Memory B cell (primary cell): ENCODE results near the gene RAP2A.

Experiments
- ATAC-seq: fragments of 150-1000 bp; cut with Tn5 transposase; 2 replicates; pipeline ENCODE4 v1.10.0; 2021; ENCODE audit warnings: low read depth, mild to moderate bottlenecking, moderate library complexity
- DNase-seq, 2 donors: peaks; one replicate each; pipeline ENCODE4 v3.0.0; 2022; ENCODE audit warnings: low spot score in 2 of 2
- H3K27ac Mint-ChIP-seq: one replicate; pipeline ENCODE4 v1.8.0; 2022; ENCODE audit warnings: mild to moderate bottlenecking, moderate library complexity, mixed read lengths
- H3K27me3 Mint-ChIP-seq: one replicate; pipeline ENCODE4 v1.8.0; 2022; ENCODE audit warnings: mixed read lengths
- H3K36me3 Mint-ChIP-seq: one replicate; pipeline ENCODE4 v1.8.0; 2022; ENCODE audit warnings: mild to moderate bottlenecking, mixed read lengths
- H3K4me1 Mint-ChIP-seq: one replicate; pipeline ENCODE4 v1.8.0; 2022; ENCODE audit warnings: mixed read lengths
- H3K4me3 Mint-ChIP-seq: one replicate; pipeline ENCODE4 v1.8.0; 2022; ENCODE audit warnings: mild to moderate bottlenecking, moderate library complexity, mixed read lengths
- H3K9me3 Mint-ChIP-seq: one replicate; pipeline ENCODE4 v1.8.0; 2022; ENCODE audit warnings: mixed read lengths

Gene RAP2A

DNA sequence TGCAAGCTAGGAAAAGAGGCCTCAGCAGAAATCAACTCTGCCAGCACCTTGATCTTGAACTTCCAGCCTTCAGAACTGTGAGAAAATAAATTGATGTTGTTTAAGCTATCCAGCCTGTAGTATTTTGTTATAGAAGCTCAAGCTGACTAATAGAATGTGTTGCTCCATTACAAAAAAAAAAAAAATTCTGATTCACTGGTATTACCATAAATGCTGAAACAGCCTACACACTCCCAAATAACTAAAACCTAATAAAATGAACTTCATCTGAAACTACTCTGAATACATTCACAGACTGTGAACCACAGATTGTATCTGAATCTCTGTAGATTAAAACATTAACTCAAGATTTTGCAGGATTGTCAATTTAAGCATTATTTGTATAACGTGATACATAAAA lies 49.5 kb downstream of the RAP2A start:
- no peaks in the 10 kb centered on the region for H3K27me3 Mint-ChIP-seq
- no peaks in the 10 kb centered on the region for H3K9me3 Mint-ChIP-seq
- no peak overlapping the region for H3K27ac Mint-ChIP-seq
- DNase-seq, result no peak
- H3K4me1 Mint-ChIP-seq, result no peaks in the 10 kb centered on the region
- no peaks in the 10 kb centered on the region for H3K36me3 Mint-ChIP-seq
- H3K4me3 Mint-ChIP-seq, result no peak overlapping the region
- no peak for ATAC-seq

GRCh38 chr13:97484301-97484700 lies 50.3 kb downstream of the RAP2A start:
- Mint-ChIP-seq H3K27ac (no peak overlapping the region), H3K9me3 (no peaks in the 10 kb centered on the region), H3K4me1 (no peaks in the 10 kb centered on the region), H3K36me3 (no peaks in the 10 kb centered on the region), H3K4me3 (no peak overlapping the region), H3K27me3 (no peaks in the 10 kb centered on the region)
- no peak for ATAC-seq
- DNase-seq, result no peak

GRCh38 chr13:97485320-97485719 lies 51.4 kb downstream of the RAP2A start:
- no peaks in the 10 kb centered on the region for H3K4me1 Mint-ChIP-seq
- ATAC-seq, result no peak
- no peak overlapping the region for H3K4me3 Mint-ChIP-seq
- no peaks in the 10 kb centered on the region for H3K9me3 Mint-ChIP-seq
- no peaks in the 10 kb centered on the region for H3K36me3 Mint-ChIP-seq
- no peak overlapping the region for H3K27ac Mint-ChIP-seq
- H3K27me3 Mint-ChIP-seq, result no peaks in the 10 kb centered on the region
- DNase-seq, result no peak

DNA sequence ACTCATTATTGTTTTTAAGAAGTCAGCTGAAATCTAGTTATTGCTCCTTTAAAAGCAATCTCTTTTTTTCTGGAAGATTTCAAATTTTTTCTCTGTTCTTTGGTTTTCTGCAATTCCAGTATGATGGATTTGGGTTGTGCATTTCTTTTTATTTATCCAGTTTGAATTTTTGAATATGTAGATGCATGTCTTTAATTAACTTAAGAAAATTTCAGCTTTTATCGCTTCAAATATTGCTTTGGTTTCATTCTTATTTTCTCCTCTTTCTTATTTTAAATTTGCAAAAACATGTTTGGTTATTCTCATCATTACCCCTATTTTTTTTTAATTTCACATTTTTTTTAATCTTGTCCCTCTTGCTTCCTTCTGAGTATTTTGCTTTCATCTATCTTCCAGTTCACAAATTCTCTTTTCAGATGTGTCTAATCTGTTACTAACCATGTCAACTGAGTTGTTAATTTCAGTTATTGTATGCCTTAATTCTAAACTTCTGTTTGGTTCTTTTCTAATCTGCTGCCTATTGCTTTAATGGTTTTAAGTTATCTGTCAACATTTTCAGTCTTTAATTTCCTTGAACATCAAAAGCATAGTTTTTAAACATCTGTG lies 56.8 kb downstream of the RAP2A start:
- Mint-ChIP-seq H3K9me3 (peaks cover 6% of the 10 kb centered on the region), H3K27ac (no peak overlapping the region), H3K27me3 (no peaks in the 10 kb centered on the region), H3K36me3 (peaks cover 3% of the 10 kb centered on the region), H3K4me3 (no peak overlapping the region), H3K4me1 (no peaks in the 10 kb centered on the region)
- DNase-seq, result no peak
- ATAC-seq, result no peak

DNA sequence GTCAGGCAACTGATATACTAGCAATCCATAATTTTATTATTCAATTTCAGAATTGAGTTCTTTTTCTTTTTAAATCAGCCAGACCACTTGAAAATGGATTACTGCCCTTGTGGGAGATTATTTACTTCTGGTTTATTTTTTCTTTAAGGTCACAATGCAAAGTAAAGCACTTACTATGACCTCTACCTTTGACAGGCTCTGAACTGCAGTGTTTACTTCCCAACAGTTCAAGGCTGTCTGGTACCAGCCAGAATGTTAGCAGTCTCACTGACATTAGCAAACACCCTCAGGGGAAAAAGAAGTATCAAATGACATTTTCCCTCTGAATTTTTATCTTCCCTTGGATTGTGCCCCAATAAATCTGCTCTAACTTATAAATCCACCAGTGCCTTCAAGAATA lies 57.5 kb downstream of the RAP2A start:
- no peak overlapping the region for H3K27ac Mint-ChIP-seq
- no peaks in the 10 kb centered on the region for H3K27me3 Mint-ChIP-seq
- H3K9me3 Mint-ChIP-seq, result peaks cover 6% of the 10 kb centered on the region
- no peak for DNase-seq
- no peaks in the 10 kb centered on the region for H3K4me1 Mint-ChIP-seq
- no peak overlapping the region for H3K4me3 Mint-ChIP-seq
- peaks cover 3% of the 10 kb centered on the region for H3K36me3 Mint-ChIP-seq
- no peak for ATAC-seq

GRCh38 chr13:97492257-97492656 lies 58.3 kb downstream of the RAP2A start:
- H3K4me3 Mint-ChIP-seq, result no peak overlapping the region
- DNase-seq (no peak), ATAC-seq (no peak)
- peaks cover 3% of the 10 kb centered on the region for H3K36me3 Mint-ChIP-seq
- H3K27me3 Mint-ChIP-seq, result no peaks in the 10 kb centered on the region
- H3K9me3 Mint-ChIP-seq, result peaks cover 6% of the 10 kb centered on the region
- H3K27ac Mint-ChIP-seq, result no peak overlapping the region
- H3K4me1 Mint-ChIP-seq, result no peaks in the 10 kb centered on the region

GRCh38 chr13:97492684-97493371 lies 58.9 kb downstream of the RAP2A start:
- Mint-ChIP-seq H3K27me3 (no peaks in the 10 kb centered on the region), H3K4me3 (no peak overlapping the region), H3K27ac (no peak overlapping the region), H3K4me1 (no peaks in the 10 kb centered on the region), H3K9me3 (peaks cover 6% of the 10 kb centered on the region), H3K36me3 (peaks cover 3% of the 10 kb centered on the region)
- ATAC-seq, result no peak
- DNase-seq, result no peak

DNA sequence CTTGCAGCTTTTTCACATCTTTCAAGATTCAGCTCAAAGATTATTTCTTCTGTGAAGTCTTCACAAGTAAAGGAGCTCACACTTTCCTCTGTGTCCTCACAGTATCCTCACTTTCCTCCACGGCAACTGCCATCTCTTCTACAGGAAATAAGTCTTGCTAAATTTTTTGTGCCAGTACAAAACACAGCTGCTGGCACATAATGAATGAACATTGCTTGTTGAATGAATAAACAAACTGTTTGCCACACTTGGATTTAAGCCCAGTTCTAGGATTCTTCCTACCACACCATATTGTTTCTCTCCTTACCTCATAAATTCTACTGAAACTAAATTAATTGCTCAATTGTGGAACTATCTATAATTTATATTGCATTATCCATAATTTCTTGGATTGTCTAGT lies 59.5 kb downstream of the RAP2A start:
- H3K27me3 Mint-ChIP-seq, result peaks cover 2% of the 10 kb centered on the region
- ATAC-seq (no peak), DNase-seq (no peak)

GRCh38 chr13:97495678-97496077 lies 61.7 kb downstream of the RAP2A start:
- Mint-ChIP-seq H3K9me3 (peaks cover 6% of the 10 kb centered on the region), H3K4me3 (no peak overlapping the region), H3K4me1 (no peaks in the 10 kb centered on the region), H3K27ac (no peak overlapping the region), H3K36me3 (peaks cover 3% of the 10 kb centered on the region), H3K27me3 (peaks cover 2% of the 10 kb centered on the region)
- no peak for DNase-seq
- ATAC-seq, result no peak

More for the DNA sequence above, 59.5 kb downstream of the RAP2A start:
- no peak overlapping the region for H3K27ac Mint-ChIP-seq
- H3K4me3 Mint-ChIP-seq, result no peak overlapping the region
- peaks cover 6% of the 10 kb centered on the region for H3K9me3 Mint-ChIP-seq
- peaks cover 3% of the 10 kb centered on the region for H3K36me3 Mint-ChIP-seq
- H3K4me1 Mint-ChIP-seq, result no peaks in the 10 kb centered on the region

GRCh38 chr13:97496511-97496910 lies 62.5 kb downstream of the RAP2A start:
- H3K9me3 Mint-ChIP-seq, result peaks cover 1% of the 10 kb centered on the region
- no peak for ATAC-seq
- H3K4me3 Mint-ChIP-seq, result no peak overlapping the region
- no peak overlapping the region for H3K27ac Mint-ChIP-seq
- H3K4me1 Mint-ChIP-seq, result no peaks in the 10 kb centered on the region
- peaks cover 2% of the 10 kb centered on the region for H3K27me3 Mint-ChIP-seq
- H3K36me3 Mint-ChIP-seq, result no peaks in the 10 kb centered on the region
- DNase-seq, result no peak

- Mint-ChIP-seq H3K36me3 (no peaks in the 10 kb centered on the region), H3K9me3 (no peaks in the 10 kb centered on the region), H3K4me1 (no peaks in the 10 kb centered on the region), H3K4me3 (no peak overlapping the region), H3K27ac (no peak overlapping the region), H3K27me3 (peaks cover 6% of the 10 kb centered on the region)
- ATAC-seq (no peak), DNase-seq (no peak)
Observed at GRCh38 chr13:97497400-97497799, 63.4 kb downstream of the RAP2A start.

- Mint-ChIP-seq H3K4me3 (no peak overlapping the region), H3K4me1 (no peaks in the 10 kb centered on the region), H3K27me3 (peaks cover 7% of the 10 kb centered on the region), H3K36me3 (no peaks in the 10 kb centered on the region), H3K27ac (no peak overlapping the region), H3K9me3 (no peaks in the 10 kb centered on the region)
- ATAC-seq, result no peak
- DNase-seq, result no peak
Observed at GRCh38 chr13:97498419-97498818, 64.5 kb downstream of the RAP2A start.

- H3K27me3 Mint-ChIP-seq, result peaks cover 7% of the 10 kb centered on the region
- H3K36me3 Mint-ChIP-seq, result no peaks in the 10 kb centered on the region
- H3K27ac Mint-ChIP-seq, result no peak overlapping the region
- DNase-seq (no peak), ATAC-seq (no peak)
- H3K4me1 Mint-ChIP-seq, result no peaks in the 10 kb centered on the region
- no peaks in the 10 kb centered on the region for H3K9me3 Mint-ChIP-seq
- no peak overlapping the region for H3K4me3 Mint-ChIP-seq
Observed at GRCh38 chr13:97499181-97499580, 65.2 kb downstream of the RAP2A start.

GRCh38 chr13:97502181-97502580 lies 68.2 kb downstream of the RAP2A start:
- H3K36me3 Mint-ChIP-seq, result no peaks in the 10 kb centered on the region

DNA sequence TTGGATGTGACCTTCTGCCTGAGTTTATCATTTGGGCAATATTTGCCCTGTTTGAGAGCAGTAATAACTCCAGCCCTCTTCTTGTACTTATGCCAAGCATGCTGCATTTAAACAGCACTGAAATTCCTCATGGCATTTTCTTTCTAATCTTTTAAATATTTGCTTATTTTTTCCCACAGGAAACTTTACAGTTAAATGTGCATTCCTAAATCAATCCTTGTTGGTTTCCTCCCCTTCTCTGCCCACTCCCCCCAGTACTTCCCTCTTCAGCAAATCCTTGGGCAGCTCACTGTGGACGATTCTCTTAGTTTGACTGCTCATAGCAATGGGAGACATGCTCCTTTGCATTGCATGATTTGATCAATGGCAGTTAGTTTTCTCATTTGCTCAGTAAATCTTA lies 68.7 kb downstream of the RAP2A start:
- DNase-seq (no peak), ATAC-seq (no peak)
- Mint-ChIP-seq H3K36me3 (no peaks in the 10 kb centered on the region), H3K27ac (no peak overlapping the region), H3K4me3 (no peak overlapping the region), H3K27me3 (peaks cover 11% of the 10 kb centered on the region), H3K9me3 (no peaks in the 10 kb centered on the region), H3K4me1 (peaks cover 2% of the 10 kb centered on the region)

More at GRCh38 chr13:97502181-97502580, 68.2 kb downstream of the RAP2A start:
- H3K27me3 Mint-ChIP-seq, result peaks cover 11% of the 10 kb centered on the region
- H3K4me1 Mint-ChIP-seq, result peaks cover 2% of the 10 kb centered on the region
- no peaks in the 10 kb centered on the region for H3K9me3 Mint-ChIP-seq
- no peak for DNase-seq
- no peak for ATAC-seq
- H3K4me3 Mint-ChIP-seq, result no peak overlapping the region
- no peak overlapping the region for H3K27ac Mint-ChIP-seq
